GM12878 (cell line): ENCODE measurements around the gene RNU6-1. TPM values are rescaled to one million over a fixed set of nuclear protein-coding genes. Genes with fewer than 3 reads are reported as not detected.

ENCODE experiments used
- ATAC-seq: fragments of 200-7000 bp; cut with Tn5 transposase; 3 replicates; pipeline ENCODE4 v1.9.1; 2020; ENCODE audit warnings: mild to moderate bottlenecking, moderate library complexity
- BruUV-seq: library from RNA; stranded (reverse); fragments of 400-500 nt; replicated peaks from 2 replicates; lab custom pipeline; 2021; lab: Mats Ljungman, UMichigan
- CTCF ChIA-PET: fragments of 300-600 bp; sonication (Branson Sonifier 250); formaldehyde crosslinking; extraction: SDS; loops from one replicate; lab custom pipeline; 2021; ENCODE audit warnings: inconsistent platforms; lab: Yijun Ruan, JAX
- POLR2A ChIA-PET: fragments of 350-600 bp; formaldehyde crosslinking; extraction: SDS; loops from one replicate; lab custom pipeline; 2021; ENCODE audit warnings: inconsistent platforms; lab: Charles Lee
- RAD21 ChIA-PET: fragments of 300-600 bp; sonication (Branson Sonifier 250); formaldehyde crosslinking; loops from one replicate; lab custom pipeline; 2023; ENCODE audit warnings: antibody characterized with exemption; ENCODE audit not compliant: unreplicated experiment; lab: Charles Lee
- SMC1A ChIA-PET: fragments of 300-600 bp; sonication (Branson Sonifier 250); formaldehyde crosslinking; loops from one replicate; lab custom pipeline; 2023; ENCODE audit not compliant: unreplicated experiment, uncharacterized antibody; lab: Charles Lee
- DNase-seq: peaks from one replicate; pipeline ENCODE4 v3.0.0-alpha.2; 2011; ENCODE audit warnings: low read depth, low spot score
- FAIRE-seq: peaks from 3 replicates; lab custom pipeline; 2011; peaks lifted over from hg19 to GRCh38; lab: Jason Lieb, UNC
- H2AFZ ChIP-seq: 2 replicates; pipeline ENCODE4 v1.6.0; 2011; ENCODE audit warnings: low read depth, low read length, control low read depth; ENCODE audit not compliant: control insufficient read depth
- H3K27ac ChIP-seq: 2 replicates; pipeline ENCODE4 v1.5.1; 2011; ENCODE audit warnings: control low read depth; ENCODE audit not compliant: control insufficient read depth, insufficient read depth
- H3K27me3 ChIP-seq, 2 experiments: replicated peaks in 1 of 2; 2 replicates each; pipeline versions ENCODE4 v1.6.0 to v1.6.1; 2011; ENCODE audit warnings: low read length in 1 of 2; ENCODE audit not compliant: control insufficient read depth in 2 of 2, insufficient read depth in 2 of 2
- H3K36me3 ChIP-seq, 2 experiments: 2 replicates each; pipeline ENCODE4 v1.5.1; 2011; ENCODE audit warnings: low read length in 1 of 2; ENCODE audit not compliant: control insufficient read depth in 2 of 2, insufficient read depth in 2 of 2
- H3K4me1 ChIP-seq: 2 replicates; pipeline ENCODE4 v1.6.1; 2011; ENCODE audit warnings: mild to moderate bottlenecking, low read length, moderate library complexity, mixed read lengths; ENCODE audit not compliant: control insufficient read depth, insufficient read depth
- H3K4me2 ChIP-seq: 2 replicates; pipeline ENCODE4 v1.6.0; 2011; ENCODE audit warnings: control low read depth; ENCODE audit not compliant: control insufficient read depth, insufficient read depth
- H3K4me3 ChIP-seq: fragments of 200-600 bp; sonication (generic); 2 replicates; pipeline ENCODE4 v1.5.1; 2016
- H3K79me2 ChIP-seq: 2 replicates; pipeline ENCODE4 v1.6.0; 2011; ENCODE audit warnings: low read length; ENCODE audit not compliant: control insufficient read depth, insufficient read depth
- H3K9ac ChIP-seq: 2 replicates; pipeline ENCODE4 v1.8.0; 2011; ENCODE audit warnings: low read length, control low read depth, mixed read lengths; ENCODE audit not compliant: control insufficient read depth, insufficient read depth
- H3K9me3 ChIP-seq: replicated peaks from 3 replicates; pipeline ENCODE4 v1.5.1; 2011; ENCODE audit warnings: mild to moderate bottlenecking, low read length; ENCODE audit not compliant: control insufficient read depth, insufficient read depth
- H4K20me1 ChIP-seq: 2 replicates; pipeline ENCODE4 v1.6.0; 2011; ENCODE audit not compliant: control insufficient read depth, insufficient read depth
- ETV6 ChIP-seq, 2 experiments: fragments of 450-650 bp in 1 of 2; IDR thresholded peaks in 1 of 2; conservative IDR thresholded peaks in 1 of 2; 2 replicates each; pipeline ENCODE4 v1.6.1; 2014; ENCODE audit warnings: antibody characterized with exemption in 1 of 2, borderline replicate concordance in 1 of 2, low read depth in 1 of 2, mild to moderate bottlenecking in 1 of 2, moderate library complexity in 1 of 2
- IKZF1 ChIP-seq: fragments of 450-650 bp; conservative IDR thresholded peaks from 2 replicates; pipeline ENCODE4 v1.6.1; 2017; ENCODE audit warnings: antibody characterized with exemption, mild to moderate bottlenecking
- MTA3 ChIP-seq: IDR thresholded peaks from 2 replicates; pipeline ENCODE4 v1.6.1; 2012; ENCODE audit warnings: low read length, inconsistent platforms, borderline replicate concordance
- NFYB ChIP-seq: IDR thresholded peaks from 2 replicates; pipeline ENCODE4 v1.6.1; 2011; ENCODE audit warnings: low read depth, mild to moderate bottlenecking, low read length, improper control_type of control experiment, moderate library complexity; ENCODE audit not compliant: insufficient read depth
- RFX5 ChIP-seq: IDR thresholded peaks from 2 replicates; pipeline ENCODE4 v1.6.1; 2011; ENCODE audit warnings: low read depth, low read length, improper control_type of control experiment
- RUNX3 ChIP-seq: IDR thresholded peaks from 2 replicates; pipeline ENCODE4 v1.6.1; 2012; ENCODE audit warnings: low read length, inconsistent platforms
- SMAD5 ChIP-seq: IDR thresholded peaks from 2 replicates; pipeline ENCODE4 v1.6.1; 2016; ENCODE audit warnings: antibody characterized with exemption, low read depth
- SMC3 ChIP-seq: IDR thresholded peaks from 2 replicates; pipeline ENCODE4 v1.6.1; 2011; ENCODE audit warnings: low read length, improper control_type of control experiment, borderline replicate concordance
- TAF1 ChIP-seq: IDR thresholded peaks from 2 replicates; pipeline ENCODE4 v1.6.1; 2011; ENCODE audit warnings: mild to moderate bottlenecking, low read depth, low read length, borderline replicate concordance
- TCF12 ChIP-seq: IDR thresholded peaks from 2 replicates; pipeline ENCODE4 v1.6.1; 2011; ENCODE audit warnings: low read depth, mild to moderate bottlenecking, low read length
- ZNF217 ChIP-seq: fragments of 450-650 bp; IDR thresholded peaks from 2 replicates; pipeline ENCODE4 v1.6.1; 2017; ENCODE audit warnings: antibody characterized with exemption, mild to moderate bottlenecking
- ZNF24 ChIP-seq: fragments of 450-650 bp; IDR thresholded peaks from 2 replicates; pipeline ENCODE4 v1.6.1; 2017; ENCODE audit warnings: antibody characterized with exemption, mild to moderate bottlenecking
- whole genome bisulfite sequencing: methylation state at CpG from one replicate; pipeline ENCODE4 v1.1.6; 2016; ENCODE audit warnings: low lambda C conversion rate; ENCODE audit not compliant: insufficient replicate concordance, insufficient coverage; ENCODE audit errors: missing lambda C conversion rate; 5-methylcytosine and 5-hydroxymethylcytosine counted together
- in situ Hi-C: fragments of 300-500 bp; cut with MboI; formaldehyde crosslinking; loops from 9 replicates; pipeline ENCODE4 v1.14.3; 2018; ENCODE audit warnings: mixed read lengths
- intact Hi-C: fragments of 100-400 bp; cut with micrococcal nuclease; formaldehyde crosslinking; loops from one replicate; pipeline ENCODE4 v1.14.2; 2022; ENCODE audit not compliant: unreplicated experiment
- polyA plus RNA-seq, 11 experiments: library from polyadenylated mRNA; depleted of rRNA in 4 of 11; unstranded in 6 of 11; stranded (reverse) in 5 of 11; fragments of >200 nt; fragmentation: Nextera tagmentation in 4 of 11; fragmentation: Illumina TruSeq in 1 of 11; extraction: Ambion mirVana in 4 of 11; extraction: Trizol in 1 of 11; gene quantifications; 1 replicate in 1 of 11; 2 replicates in 10 of 11; pipeline versions ENCODE4 v1.2.1 to v1.2.3, GENCODE V29; 2011 to 2016; ENCODE audit warnings: inconsistent platforms in 2 of 11, missing spikeins in 2 of 11, low read depth in 1 of 11
- total RNA-seq, 4 experiments: library from RNA; depleted of rRNA in 3 of 4; stranded (reverse); fragments of >200 nt in 3 of 4; fragmentation: Illumina TruSeq in 1 of 4; extraction: Trizol in 1 of 4; gene quantifications; 2 replicates each; pipeline versions ENCODE4 v1.2.1 to v1.2.3, GENCODE V29; 2013 to 2021
- TF ChIP-seq, protein P1 (sequence below): fragments of 450-650 bp; formaldehyde crosslinking; IDR thresholded peaks from 2 replicates; pipeline ENCODE4 v1.4.0; 2022; ENCODE audit warnings: mild to moderate bottlenecking, moderate library complexity
- TF ChIP-seq, protein P2 (sequence below): IDR thresholded peaks from 2 replicates; pipeline ENCODE4 v1.6.1; 2011; ENCODE audit warnings: borderline replicate concordance, low read depth, mild to moderate bottlenecking, moderate library complexity, mixed read lengths, low read length; ENCODE audit not compliant: insufficient read depth; ENCODE audit errors: extremely low read length

Gene RNU6-1
- total and polyA plus RNA-seq, 10 of the 15 experiments (the other 5 are each of a cell fraction or from before 2014, with no cell fraction given) = not detected

DNA sequence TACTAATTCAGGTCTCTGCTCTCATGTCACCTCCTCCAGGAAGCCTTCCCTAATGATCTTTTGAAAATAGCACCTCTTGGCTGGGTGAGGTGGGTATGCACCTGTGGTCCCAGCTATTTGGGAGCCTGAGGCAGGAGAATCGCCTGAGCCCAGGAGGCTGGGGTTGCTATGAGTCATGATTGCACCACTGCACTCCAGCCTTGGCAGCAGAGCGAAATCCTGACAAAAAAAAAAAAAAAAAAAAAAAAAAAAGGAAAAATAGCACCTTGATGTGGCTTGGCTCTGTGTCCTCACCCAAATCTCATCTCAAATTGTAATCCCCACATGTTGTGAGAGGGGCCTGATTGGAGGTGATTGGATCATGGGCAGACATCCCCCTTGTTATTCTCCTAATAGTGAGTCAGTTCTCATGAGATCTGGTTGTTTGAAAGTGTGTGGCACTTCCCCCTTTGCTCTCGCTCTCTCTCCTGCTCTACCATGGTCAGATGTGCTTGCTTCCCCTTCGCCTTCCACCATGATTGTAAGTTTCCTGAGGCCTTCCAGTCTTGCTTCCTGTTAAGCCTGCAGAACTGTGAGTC is 11.2 kb upstream of the RNU6-1 start:
- SMC1A ChIA-PET = interaction anchor here (0.7 to 1.5 kb wide), 3 partner anchors 10 to 66 kb away, joined by 3 to 7 read pairs (median 3); no protein-coding TSS in a partner anchor
- Histone ChIP-seq H2AFZ (peak overlapping the region; percentile 58), H3K4me2 (no peak overlapping the region; the same call in 1 of the 2 replicates), H4K20me1 (no peaks in the 10 kb centered on the region), H3K4me1 (peaks cover 30% of the 10 kb centered on the region), H3K79me2 (no peaks in the 10 kb centered on the region), H3K4me3 (no peak overlapping the region), H3K9me3 (no peaks in the 10 kb centered on the region; the same call in 2 of the 3 replicates), H3K27me3 (no peaks in the 10 kb centered on the region), H3K27ac (peak overlapping the region; percentile 11; the same call in 1 of the 2 replicates), H3K36me3 (no peaks in the 10 kb centered on the region), H3K9ac (no peak overlapping the region)
- 31% methylated on average over 3 of the region's 4 CpGs for WGBS
- peak; percentile 59 for ATAC-seq
- CTCF ChIA-PET = interaction anchor here (1.2 to 2.3 kb wide), 2 partner anchors 10 to 12 kb away, joined by 4 to 10 read pairs; no protein-coding TSS in a partner anchor
- intact Hi-C loops (no loop called here), in situ Hi-C loops (no loop called here)
- peak; percentile 52 for DNase-seq
- POLR2A ChIA-PET = no interaction called here
- BruUV-seq = no TSS peak
- peak; percentile 7 for FAIRE-seq
- RAD21 ChIA-PET = interaction anchor here (0.7 to 3.4 kb wide), 3 partner anchors 10 to 68 kb away, joined by 3 to 9 read pairs (median 5); no protein-coding TSS in a partner anchor
- TF ChIP-seq TCF12 = no peak
- no peak for TF ChIP-seq RUNX3
- TF ChIP-seq ZNF24 = no peak
- TF ChIP-seq TAF1 = no peak
- TF ChIP-seq SMC3 = no peak
- 0 out of 2 replicates have a peak, but pooled peaks have one; percentile 18 for TF ChIP-seq IKZF1
- TF ChIP-seq MTA3 = no peak
- TF ChIP-seq, protein P1, sequence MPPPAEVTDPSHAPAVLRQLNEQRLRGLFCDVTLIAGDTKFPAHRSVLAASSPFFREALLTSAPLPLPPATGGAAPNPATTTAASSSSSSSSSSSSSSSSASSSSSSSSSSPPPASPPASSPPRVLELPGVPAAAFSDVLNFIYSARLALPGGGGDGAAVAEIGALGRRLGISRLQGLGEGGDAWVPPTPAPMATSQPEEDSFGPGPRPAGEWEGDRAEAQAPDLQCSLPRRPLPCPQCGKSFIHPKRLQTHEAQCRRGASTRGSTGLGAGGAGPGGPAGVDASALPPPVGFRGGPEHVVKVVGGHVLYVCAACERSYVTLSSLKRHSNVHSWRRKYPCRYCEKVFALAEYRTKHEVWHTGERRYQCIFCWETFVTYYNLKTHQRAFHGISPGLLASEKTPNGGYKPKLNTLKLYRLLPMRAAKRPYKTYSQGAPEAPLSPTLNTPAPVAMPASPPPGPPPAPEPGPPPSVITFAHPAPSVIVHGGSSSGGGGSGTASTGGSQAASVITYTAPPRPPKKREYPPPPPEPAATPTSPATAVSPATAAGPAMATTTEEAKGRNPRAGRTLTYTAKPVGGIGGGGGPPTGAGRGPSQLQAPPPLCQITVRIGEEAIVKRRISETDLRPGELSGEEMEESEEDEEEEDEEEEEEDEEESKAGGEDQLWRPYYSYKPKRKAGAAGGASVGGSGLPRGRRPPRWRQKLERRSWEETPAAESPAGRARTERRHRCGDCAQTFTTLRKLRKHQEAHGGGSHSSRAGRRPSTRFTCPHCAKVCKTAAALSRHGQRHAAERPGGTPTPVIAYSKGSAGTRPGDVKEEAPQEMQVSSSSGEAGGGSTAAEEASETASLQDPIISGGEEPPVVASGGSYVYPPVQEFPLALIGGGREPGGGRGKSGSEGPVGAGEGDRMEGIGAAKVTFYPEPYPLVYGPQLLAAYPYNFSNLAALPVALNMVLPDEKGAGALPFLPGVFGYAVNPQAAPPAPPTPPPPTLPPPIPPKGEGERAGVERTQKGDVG (CRISPR knock-in tag) = no peak
- TF ChIP-seq, protein P2, sequence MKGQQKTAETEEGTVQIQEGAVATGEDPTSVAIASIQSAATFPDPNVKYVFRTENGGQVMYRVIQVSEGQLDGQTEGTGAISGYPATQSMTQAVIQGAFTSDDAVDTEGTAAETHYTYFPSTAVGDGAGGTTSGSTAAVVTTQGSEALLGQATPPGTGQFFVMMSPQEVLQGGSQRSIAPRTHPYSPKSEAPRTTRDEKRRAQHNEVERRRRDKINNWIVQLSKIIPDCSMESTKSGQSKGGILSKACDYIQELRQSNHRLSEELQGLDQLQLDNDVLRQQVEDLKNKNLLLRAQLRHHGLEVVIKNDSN = no peak
- TF ChIP-seq RFX5 = no peak
- no peak for TF ChIP-seq SMAD5
- TF ChIP-seq ETV6 (conservative IDR thresholded peaks at IDR 0.05 in 1 of 2, IDR thresholded peaks at IDR 0.05 in 1 of 2; ENCODE audit: borderline replicate concordance in 1 of 2, low read depth in 1 of 2) = peak in 1 of 2 experiments; percentile 87; a peak in 2 of 4 replicates
- TF ChIP-seq ZNF217 = no peak
- no peak for TF ChIP-seq NFYB
